ENCODE measurements around the gene MRPL49.
A peak's percentile ranks its signal among the peaks of the same experiment; 100 is the strongest.

MRPL49 gene

GRCh38 chr11:65102142-65103095 lies 19.7 kb upstream of the MRPL49 start:
- DNase-seq (ENCODE audit: low read depth in 3 of 3), result no peak

DNA sequence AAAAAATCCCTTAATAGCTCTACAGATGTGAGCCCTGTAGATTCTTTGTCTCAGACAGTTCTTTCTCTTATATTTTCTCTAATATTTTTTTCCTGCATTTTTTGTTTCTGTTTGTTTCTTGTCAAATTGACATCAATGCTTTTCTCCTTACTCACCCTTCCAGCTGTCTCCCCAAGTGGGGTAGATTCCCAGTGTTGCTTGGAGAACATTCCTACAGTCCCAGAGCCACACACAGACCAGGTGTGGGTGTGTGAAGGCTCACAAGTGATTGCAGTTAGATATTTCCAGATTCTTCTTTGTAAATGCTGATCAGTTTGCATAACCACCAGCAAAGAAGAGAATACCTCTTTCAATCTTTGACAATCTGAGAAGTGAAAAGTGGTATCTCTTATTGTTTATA lies 18.6 kb upstream of the MRPL49 start:
- no peak for DNase-seq (ENCODE audit: low read depth in 3 of 3)

- no peak for DNase-seq (ENCODE audit: low read depth in 3 of 3)
These were observed 17.5 kb upstream of the MRPL49 start for GRCh38 chr11:65104628-65105027.

- DNase-seq (ENCODE audit: low read depth in 3 of 3), result no peak
These were observed 15.0 kb upstream of the MRPL49 start for GRCh38 chr11:65107078-65107477.

DNA sequence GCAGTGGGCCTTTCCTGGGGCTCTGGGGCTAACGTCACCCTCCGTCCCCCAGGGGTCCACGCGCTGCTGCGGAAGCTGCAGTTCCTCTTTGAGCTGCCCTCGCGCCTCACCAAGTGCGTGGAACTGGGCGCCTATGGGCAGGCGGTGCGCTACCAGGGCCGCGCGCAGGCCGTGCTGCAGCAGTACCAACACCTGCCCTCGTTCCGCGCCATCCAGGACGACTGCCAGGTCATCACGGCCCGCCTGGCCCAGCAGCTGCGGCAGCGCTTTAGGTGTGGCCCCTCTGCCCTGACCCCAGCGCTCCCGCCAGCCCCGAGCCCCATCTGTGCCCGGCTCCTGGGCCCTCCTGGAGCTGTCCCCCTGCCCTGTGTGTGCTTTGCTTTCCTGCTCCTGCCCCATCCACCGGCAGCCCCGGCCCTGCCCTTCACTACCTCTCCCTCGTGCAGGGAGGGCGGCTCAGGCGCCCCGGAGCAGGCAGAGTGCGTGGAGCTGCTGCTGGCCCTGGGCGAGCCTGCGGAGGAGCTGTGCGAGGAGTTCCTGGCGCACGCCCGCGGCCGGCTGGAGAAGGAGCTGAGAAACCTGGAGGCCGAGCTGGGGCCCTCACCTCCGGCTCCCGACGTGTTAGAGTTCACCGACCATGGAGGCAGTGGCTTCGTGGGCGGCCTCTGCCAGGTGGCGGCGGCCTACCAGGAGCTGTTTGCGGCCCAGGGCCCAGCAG lies 14.2 kb upstream of the MRPL49 start:
- DNase-seq (ENCODE audit: low read depth in 3 of 3), result no peak

DNA sequence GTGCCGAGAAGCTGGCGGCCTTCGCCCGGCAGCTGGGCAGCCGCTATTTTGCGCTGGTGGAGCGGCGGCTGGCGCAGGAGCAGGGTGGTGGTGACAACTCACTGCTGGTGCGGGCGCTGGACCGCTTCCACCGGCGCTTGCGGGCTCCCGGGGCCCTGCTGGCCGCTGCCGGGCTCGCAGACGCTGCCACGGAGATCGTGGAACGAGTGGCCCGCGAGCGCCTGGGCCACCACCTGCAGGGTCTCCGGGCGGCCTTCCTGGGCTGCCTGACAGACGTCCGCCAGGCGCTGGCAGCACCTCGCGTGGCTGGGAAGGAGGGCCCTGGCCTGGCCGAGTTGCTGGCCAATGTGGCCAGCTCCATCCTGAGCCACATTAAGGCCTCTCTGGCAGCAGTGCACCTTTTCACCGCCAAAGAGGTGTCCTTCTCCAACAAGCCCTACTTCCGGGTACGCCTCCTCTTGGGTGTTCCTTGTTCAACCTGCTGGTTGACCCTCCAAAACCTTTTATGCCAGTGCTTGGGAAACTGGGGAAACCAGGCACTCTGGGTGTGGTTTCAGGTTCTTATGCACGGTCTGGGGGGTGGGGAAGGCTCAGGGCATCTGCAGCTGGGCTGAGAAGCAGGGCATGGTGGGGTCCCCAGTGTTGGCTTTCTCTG lies 13.5 kb upstream of the MRPL49 start:
- DNase-seq (ENCODE audit: low read depth in 3 of 3), result no peak

DNA sequence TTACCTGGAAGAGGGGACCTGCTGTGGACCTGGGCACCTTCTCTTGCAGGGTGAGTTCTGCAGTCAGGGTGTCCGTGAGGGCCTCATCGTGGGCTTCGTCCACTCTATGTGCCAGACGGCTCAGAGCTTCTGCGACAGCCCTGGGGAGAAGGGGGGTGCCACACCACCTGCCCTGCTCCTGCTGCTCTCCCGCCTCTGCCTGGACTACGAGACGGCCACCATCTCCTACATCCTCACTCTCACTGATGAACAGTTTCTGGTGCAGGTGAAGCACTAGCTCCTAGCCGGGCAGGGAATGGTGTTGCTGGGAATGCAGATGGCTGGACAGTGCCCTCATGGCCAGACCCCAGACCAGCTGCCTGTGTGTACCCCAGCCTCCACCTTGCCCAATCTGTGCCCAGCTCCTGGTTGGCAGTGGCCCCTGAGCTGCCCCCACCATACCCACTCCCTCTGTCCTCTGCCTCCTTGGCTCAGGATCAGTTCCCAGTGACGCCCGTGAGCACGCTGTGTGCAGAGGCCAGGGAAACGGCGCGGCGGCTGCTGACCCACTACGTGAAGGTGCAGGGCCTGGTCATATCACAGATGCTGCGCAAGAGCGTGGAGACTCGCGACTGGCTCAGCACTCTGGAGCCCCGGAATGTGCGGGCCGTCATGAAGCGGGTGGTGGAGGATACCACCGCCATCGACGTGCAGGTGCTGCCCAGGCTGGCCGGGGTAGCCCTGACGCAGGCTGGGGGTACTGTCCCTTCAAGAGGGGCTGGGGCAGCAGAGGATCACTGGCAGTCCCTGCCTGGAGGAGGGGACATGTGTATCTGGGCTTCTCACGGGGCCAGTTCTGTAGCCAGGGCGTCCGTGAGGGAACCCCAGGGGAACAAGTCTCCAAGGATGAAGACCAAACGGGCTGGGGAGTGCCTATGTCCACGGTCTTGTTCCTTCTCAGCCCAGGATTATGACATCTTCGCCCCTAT lies 12.6 kb upstream of the MRPL49 start:
- DNase-seq (ENCODE audit: low read depth in 3 of 3), result no peak

DNA sequence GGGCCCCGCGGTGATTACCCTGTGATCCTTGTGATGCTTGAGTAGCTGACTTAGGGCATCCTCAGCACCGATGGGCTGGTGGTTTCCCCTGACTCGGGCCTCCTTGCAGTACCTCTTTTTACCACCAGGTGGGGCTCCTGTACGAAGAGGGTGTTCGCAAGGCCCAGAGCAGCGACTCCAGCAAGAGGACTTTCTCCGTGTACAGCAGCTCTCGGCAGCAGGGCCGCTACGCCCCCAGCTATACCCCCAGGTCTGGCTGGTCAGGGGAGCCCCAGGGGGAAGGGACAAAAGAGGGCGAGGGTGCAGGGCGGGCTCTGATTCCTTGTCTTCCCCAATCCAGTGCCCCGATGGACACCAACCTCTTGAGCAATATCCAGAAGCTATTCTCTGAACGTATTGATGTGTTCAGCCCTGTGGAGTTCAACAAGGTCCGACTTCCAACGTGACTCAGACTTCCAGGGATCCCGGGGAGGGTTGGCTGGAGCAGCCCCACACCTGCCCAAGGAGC lies 11.7 kb upstream of the MRPL49 start:
- DNase-seq (ENCODE audit: low read depth in 3 of 3), result peak; percentile 89 to 98 (median 95)

- DNase-seq (ENCODE audit: low read depth in 3 of 3), result no peak
These were observed 10.9 kb upstream of the MRPL49 start for GRCh38 chr11:65111159-65111743.

DNA sequence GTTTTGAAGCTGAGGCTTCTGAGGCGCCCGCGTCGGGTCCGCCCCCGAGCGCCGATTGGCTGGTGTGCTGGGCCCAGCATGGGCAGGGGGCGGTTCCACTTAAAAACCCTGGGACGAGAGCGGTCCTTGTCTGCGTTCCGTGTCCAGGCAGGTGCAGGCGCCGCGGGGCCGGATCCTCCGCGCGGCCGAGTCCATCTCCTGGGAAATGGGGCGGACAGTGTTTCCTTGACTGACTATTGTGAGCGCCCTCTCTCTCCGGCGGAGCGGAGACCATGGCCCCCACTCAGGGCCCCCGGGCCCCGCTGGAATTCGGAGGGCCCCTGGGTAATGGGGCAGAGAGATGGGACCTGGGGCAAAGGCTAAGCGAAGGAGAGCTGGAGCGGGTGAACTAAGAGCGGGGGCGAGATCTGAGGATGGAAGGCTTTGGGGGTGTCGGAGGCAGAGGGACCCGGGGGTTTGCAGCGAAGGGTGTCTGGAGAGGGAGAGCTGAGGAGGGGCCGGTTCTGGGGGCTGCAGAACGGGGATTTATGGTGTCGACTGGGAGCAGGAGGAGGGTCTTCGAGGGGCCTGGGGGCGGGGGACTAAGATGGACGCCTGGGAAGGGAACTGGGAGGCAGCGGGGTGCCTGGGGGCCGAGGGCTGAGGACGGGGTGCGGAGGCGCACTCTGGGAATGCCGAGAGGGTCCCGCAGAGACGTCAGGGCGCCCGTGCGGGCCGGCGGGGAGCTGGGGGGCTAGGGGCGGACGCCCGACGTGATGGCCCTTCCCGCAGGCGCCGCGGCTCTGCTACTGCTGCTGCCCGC lies 10.2 kb upstream of the MRPL49 start, which contains the start of gene TM7SF2:
TM7SF2 (plus strand) TSS at position 129 of the 802 bp plus-strand sequence; CDS start at position 273, 144 bp downstream.
- peak; percentile 83 to 89 (median 88) for DNase-seq (ENCODE audit: low read depth in 3 of 3)

DNA sequence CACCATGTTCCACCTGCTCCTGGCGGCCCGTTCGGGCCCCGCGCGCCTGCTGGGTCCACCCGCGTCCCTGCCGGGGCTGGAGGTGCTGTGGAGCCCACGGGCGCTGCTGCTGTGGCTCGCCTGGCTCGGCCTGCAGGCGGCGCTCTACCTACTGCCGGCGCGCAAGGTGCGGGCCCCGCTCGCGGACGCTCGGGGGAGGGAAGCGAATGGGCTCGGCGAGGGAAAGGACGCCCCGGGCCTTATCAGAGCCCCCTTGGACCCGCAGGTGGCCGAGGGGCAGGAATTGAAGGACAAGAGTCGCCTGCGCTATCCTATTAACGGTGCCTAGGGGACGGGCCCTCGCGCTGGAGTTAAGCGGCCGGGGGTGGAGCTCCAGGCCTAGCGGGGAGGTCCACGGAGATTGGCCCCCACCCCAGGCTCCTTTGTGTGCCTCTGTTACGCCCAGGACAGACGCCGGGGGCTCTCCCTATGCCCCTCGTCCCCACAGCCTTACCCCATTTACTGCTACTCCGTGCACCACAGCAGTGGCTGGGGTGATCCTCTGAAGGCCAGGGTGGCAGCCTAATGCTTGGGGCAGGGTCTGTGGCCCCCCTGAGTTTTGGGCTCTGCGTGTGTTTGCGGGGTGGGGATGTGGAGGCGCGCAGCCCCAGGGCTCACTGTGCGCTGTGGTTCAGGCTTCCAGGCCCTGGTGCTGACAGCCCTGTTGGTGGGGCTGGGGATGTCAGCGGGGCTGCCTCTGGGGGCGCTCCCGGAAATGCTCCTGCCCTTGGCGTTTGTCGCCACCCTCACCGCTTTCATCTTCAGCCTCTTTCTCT lies 9.4 kb upstream of the MRPL49 start:
- peak in 2 of 3 experiments; percentile 52 to 58 for DNase-seq (ENCODE audit: low read depth in 3 of 3)

DNA sequence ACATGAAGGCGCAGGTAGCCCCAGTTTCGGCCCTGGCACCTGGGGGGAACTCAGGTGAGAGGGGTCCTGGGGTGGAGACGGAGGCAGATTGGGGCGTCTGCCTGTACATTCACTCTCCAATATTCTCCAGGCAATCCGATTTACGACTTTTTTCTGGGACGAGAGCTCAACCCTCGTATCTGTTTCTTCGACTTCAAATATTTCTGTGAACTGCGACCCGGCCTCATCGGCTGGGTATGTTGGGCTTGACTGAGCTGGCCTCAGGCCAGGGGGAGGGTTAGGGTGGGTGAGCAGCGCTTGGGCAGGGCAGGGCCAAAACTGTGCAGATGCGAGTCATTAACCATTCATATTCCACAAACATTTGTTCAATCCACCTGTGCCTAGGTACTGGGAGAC lies 8.8 kb upstream of the MRPL49 start:
- no peak for DNase-seq (ENCODE audit: low read depth in 3 of 3)

GRCh38 chr11:65113839-65114238 lies 8.3 kb upstream of the MRPL49 start:
- DNase-seq (ENCODE audit: low read depth in 3 of 3), result no peak

GRCh38 chr11:65114538-65115171 lies 7.5 kb upstream of the MRPL49 start:
- no peak for DNase-seq (ENCODE audit: low read depth in 3 of 3)

DNA sequence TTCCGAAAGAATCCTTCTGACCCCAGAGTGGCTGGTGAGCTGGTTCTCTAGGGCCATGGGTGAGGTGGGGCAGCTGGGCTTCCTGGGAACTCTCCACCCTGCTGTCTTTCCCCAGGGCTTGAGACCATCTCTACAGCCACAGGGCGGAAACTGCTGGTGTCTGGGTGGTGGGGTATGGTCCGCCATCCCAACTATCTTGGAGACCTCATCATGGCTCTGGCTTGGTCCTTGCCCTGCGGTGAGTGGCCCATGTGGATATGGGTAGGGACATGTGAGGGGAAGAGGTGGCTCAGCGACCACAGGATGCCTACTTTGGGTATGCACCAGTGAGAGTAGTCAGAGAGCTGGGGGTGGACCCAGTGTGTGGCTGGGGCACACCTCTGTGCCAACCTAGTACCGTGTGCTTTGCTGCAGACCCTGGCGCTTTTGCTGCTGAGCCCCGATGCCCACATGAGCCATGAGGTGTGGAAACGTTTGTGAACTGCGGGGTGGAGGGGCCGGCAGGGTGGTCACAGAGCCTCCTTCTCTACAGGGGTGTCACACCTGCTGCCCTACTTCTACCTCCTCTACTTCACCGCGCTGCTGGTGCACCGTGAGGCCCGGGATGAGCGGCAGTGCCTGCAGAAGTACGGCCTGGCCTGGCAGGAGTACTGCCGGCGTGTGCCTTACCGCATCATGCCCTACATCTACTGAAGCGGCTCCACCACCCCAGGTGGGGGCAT lies 6.6 kb upstream of the MRPL49 start:
- DNase-seq (ENCODE audit: low read depth in 3 of 3), result no peak

GRCh38 chr11:65116370-65117205 lies 5.5 kb upstream of the MRPL49 start:
- DNase-seq (ENCODE audit: low read depth in 3 of 3), result peak in 2 of 3 experiments; percentile 35 to 54

Measured in stimulated activated CD4-positive, alpha-beta T cell treated with anti-CD3 and anti-CD28 coated beads, TNF-alpha, amount 100 ng/mL, for 4 hours (primary cell).